ENCODE data around the gene CLNK. TPM values are rescaled to one million over a fixed set of nuclear protein-coding genes. Genes with fewer than 3 reads are reported as not detected.

CLNK gene
- polyA plus RNA-seq, 2 of the 4 experiments (the other 2 are of a cell fraction) = not detected

DNA sequence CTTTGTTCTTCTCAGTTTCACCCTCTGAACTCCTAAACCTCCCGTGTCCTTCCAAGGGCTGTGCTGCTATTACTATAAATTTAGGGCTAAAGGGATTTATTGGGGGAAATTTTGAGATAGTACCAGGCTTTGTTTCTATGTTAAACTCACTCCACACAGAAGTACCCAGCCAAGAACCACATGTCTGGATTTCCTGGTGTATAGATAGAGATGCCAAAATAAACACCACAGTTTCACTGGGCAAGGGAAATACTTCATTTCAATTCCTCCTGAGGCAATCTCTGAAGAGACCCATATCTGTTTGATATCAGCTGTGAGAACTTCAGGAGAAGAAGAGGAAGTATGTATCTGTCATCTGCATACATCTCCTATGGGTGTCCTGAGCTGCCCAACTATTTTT is 21.7 kb upstream of the CLNK start:
- no peak for DNase-seq (ENCODE audit: low read depth in 1 of 2, low spot score in 1 of 2)
- no peak for FAIRE-seq
- no peaks in the 10 kb centered on the region for H3K9me3 ChIP-seq
- 0% methylated on average over 1 of the region's 1 CpG for WGBS (ENCODE audit: missing lambda C conversion rate)
- H3K4me2 ChIP-seq = no peak overlapping the region
- no peak for TF ChIP-seq CEBPB (IDR thresholded peaks at IDR 0.05)
- TF ChIP-seq ZSCAN20 (CRISPR knock-in tag; IDR thresholded peaks at IDR 0.05) = no peak
- TF ChIP-seq ZNF302 (CRISPR knock-in tag; IDR thresholded peaks at IDR 0.05) = no peak
- no peak for TF ChIP-seq ZFP36 (IDR thresholded peaks at IDR 0.05; ENCODE audit: borderline replicate concordance, partially characterized antibody)
- TF ChIP-seq, protein P1, sequence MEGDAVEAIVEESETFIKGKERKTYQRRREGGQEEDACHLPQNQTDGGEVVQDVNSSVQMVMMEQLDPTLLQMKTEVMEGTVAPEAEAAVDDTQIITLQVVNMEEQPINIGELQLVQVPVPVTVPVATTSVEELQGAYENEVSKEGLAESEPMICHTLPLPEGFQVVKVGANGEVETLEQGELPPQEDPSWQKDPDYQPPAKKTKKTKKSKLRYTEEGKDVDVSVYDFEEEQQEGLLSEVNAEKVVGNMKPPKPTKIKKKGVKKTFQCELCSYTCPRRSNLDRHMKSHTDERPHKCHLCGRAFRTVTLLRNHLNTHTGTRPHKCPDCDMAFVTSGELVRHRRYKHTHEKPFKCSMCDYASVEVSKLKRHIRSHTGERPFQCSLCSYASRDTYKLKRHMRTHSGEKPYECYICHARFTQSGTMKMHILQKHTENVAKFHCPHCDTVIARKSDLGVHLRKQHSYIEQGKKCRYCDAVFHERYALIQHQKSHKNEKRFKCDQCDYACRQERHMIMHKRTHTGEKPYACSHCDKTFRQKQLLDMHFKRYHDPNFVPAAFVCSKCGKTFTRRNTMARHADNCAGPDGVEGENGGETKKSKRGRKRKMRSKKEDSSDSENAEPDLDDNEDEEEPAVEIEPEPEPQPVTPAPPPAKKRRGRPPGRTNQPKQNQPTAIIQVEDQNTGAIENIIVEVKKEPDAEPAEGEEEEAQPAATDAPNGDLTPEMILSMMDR (IDR thresholded peaks at IDR 0.05) = no peak
- TF ChIP-seq, protein P2, sequence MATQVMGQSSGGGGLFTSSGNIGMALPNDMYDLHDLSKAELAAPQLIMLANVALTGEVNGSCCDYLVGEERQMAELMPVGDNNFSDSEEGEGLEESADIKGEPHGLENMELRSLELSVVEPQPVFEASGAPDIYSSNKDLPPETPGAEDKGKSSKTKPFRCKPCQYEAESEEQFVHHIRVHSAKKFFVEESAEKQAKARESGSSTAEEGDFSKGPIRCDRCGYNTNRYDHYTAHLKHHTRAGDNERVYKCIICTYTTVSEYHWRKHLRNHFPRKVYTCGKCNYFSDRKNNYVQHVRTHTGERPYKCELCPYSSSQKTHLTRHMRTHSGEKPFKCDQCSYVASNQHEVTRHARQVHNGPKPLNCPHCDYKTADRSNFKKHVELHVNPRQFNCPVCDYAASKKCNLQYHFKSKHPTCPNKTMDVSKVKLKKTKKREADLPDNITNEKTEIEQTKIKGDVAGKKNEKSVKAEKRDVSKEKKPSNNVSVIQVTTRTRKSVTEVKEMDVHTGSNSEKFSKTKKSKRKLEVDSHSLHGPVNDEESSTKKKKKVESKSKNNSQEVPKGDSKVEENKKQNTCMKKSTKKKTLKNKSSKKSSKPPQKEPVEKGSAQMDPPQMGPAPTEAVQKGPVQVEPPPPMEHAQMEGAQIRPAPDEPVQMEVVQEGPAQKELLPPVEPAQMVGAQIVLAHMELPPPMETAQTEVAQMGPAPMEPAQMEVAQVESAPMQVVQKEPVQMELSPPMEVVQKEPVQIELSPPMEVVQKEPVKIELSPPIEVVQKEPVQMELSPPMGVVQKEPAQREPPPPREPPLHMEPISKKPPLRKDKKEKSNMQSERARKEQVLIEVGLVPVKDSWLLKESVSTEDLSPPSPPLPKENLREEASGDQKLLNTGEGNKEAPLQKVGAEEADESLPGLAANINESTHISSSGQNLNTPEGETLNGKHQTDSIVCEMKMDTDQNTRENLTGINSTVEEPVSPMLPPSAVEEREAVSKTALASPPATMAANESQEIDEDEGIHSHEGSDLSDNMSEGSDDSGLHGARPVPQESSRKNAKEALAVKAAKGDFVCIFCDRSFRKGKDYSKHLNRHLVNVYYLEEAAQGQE (IDR thresholded peaks at IDR 0.05) = no peak
- TF ChIP-seq MAX (IDR thresholded peaks at IDR 0.05) = no peak
- TF ChIP-seq, protein P3, sequence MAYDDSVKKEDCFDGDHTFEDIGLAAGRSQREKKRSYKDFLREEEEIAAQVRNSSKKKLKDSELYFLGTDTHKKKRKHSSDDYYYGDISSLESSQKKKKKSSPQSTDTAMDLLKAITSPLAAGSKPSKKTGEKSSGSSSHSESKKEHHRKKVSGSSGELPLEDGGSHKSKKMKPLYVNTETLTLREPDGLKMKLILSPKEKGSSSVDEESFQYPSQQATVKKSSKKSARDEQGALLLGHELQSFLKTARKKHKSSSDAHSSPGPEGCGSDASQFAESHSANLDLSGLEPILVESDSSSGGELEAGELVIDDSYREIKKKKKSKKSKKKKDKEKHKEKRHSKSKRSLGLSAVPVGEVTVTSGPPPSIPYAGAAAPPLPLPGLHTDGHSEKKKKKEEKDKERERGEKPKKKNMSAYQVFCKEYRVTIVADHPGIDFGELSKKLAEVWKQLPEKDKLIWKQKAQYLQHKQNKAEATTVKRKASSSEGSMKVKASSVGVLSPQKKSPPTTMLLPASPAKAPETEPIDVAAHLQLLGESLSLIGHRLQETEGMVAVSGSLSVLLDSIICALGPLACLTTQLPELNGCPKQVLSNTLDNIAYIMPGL (CRISPR knock-in tag; IDR thresholded peaks at IDR 0.05; ENCODE audit: borderline replicate concordance) = no peak
- no peak for TF ChIP-seq RAD21 (conservative IDR thresholded peaks at IDR 0.05 in 1 of 2, IDR thresholded peaks at IDR 0.05 in 1 of 2)
- TF ChIP-seq RARB (CRISPR knock-in tag; IDR thresholded peaks at IDR 0.05) = no peak
- TF ChIP-seq HOXB5 (CRISPR knock-in tag; IDR thresholded peaks at IDR 0.05) = no peak
- no peak for TF ChIP-seq MAZ (IDR thresholded peaks at IDR 0.05; ENCODE audit: borderline replicate concordance, low read depth, low read length)
- TF ChIP-seq EHF (CRISPR knock-in tag; IDR thresholded peaks at IDR 0.05) = no peak
- no peak for TF ChIP-seq CBX2 (IDR thresholded peaks at IDR 0.05; ENCODE audit: borderline replicate concordance, low read depth)
- no peak for TF ChIP-seq SREBF2 (IDR thresholded peaks at IDR 0.05)
- no peak for TF ChIP-seq HDAC2 (IDR thresholded peaks at IDR 0.05)
- no peak for TF ChIP-seq E2F6 (IDR thresholded peaks at IDR 0.05; ENCODE audit: borderline replicate concordance, low read depth)
- TF ChIP-seq USF2 (IDR thresholded peaks at IDR 0.05) = no peak
- no peak for TF ChIP-seq CHD4 (IDR thresholded peaks at IDR 0.05; ENCODE audit: borderline replicate concordance)
- POLR2A ChIA-PET = no interaction called here
- H3K4me1 ChIP-seq = no peaks in the 10 kb centered on the region
- H3K27ac ChIP-seq = no peak overlapping the region
- no peak overlapping the region for H3K4me3 ChIP-seq
- ATAC-seq = no peak
- CTCF ChIA-PET = no interaction called here
